ENCODE data around the gene SEPTIN10.
"Not testable (repeated sequence)": the region's sequence is repeated elsewhere in the genome, so short reads cannot be mapped to it uniquely, and the experiment has no call there.

The SEPTIN10 gene

DNA sequence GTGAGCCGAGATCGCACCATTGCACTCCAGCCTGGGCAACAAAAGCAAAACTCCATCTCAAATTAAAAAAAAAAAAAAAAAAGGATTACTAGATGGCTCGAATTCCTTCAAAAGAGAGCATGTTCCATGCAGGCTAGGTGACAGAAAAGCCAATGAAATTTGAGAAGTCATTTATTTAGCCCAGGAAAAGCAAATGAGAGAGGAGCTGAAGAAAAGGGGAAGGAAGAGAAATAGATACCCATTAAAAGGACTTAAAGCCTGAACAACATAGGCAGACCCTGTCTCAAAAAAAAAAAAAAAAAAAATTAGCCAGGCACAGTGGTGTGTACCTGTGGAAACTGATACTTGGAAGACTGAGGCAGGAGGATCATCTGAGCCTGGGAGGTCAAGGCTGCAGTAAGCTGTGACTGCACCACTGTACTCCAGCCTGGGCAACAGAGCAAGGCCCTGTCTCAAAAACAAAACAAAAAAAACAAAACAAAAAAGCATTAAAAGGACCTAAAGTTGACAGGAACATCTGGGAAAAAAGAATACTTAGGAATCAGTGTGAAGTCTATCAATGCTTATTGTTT is 11.1 kb downstream of the SEPTIN10 start:
- DNase-seq (ENCODE audit: low read depth in 2 of 2), result no peak

DNA sequence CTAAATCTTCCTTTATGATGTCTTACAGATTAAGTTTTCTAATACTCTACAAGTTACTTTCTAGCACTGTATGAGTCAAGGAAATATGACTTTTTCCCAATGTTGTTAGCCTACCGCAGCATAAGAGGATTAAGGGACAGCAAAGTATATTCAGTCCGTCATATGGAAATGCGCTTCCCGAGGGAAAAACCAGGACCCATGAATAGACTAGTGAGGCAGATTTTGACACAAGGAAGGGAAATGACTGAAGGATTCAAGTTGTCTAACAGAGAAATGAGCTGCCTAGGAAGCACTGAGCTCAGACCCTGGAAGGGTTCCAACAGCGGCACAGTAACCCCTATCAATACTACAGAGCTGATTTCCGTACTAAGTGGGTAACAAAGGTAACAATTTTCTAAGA is 12.0 kb downstream of the SEPTIN10 start:
- DNase-seq (ENCODE audit: low read depth in 2 of 2), result no peak

DNA sequence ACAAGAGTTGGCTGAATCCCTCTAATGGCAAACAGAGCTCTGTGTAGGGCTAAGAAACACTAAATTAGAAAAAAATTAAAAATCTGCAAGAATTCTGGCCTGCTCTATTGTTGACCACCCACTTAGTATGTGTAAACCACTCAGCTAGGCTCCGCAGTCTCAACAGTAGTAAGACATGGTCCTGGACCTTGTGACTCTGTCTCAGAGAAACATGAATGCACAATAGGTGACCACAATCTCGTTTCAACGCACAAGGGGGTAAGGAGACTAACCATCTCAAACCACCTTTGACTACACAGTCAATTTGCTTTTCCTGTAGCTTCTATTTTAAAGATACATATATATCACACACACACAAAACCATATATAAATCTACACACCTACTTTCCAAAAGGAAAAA is 16.5 kb downstream of the SEPTIN10 start:
- DNase-seq (ENCODE audit: low read depth in 2 of 2), result no peak

DNA sequence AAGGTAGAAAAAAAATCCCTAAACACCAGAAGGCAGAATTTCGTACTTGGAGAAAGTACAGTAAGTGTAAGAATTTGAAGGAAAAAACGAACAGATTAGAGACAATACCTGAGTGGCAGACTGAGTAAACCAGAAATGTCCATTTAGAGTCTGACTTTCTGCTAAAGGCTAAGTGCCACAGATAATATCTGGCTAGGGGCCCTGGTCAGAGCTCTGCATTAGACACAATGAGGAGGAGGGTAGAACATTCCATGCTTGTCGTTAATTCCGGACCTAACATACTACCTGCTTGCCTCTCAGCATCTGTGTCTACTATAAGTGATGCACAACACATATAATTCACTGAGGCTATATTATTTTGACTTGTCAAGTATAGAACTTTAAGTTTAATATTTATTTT is 18.1 kb downstream of the SEPTIN10 start:
- no peak for DNase-seq (ENCODE audit: low read depth in 2 of 2)

DNA sequence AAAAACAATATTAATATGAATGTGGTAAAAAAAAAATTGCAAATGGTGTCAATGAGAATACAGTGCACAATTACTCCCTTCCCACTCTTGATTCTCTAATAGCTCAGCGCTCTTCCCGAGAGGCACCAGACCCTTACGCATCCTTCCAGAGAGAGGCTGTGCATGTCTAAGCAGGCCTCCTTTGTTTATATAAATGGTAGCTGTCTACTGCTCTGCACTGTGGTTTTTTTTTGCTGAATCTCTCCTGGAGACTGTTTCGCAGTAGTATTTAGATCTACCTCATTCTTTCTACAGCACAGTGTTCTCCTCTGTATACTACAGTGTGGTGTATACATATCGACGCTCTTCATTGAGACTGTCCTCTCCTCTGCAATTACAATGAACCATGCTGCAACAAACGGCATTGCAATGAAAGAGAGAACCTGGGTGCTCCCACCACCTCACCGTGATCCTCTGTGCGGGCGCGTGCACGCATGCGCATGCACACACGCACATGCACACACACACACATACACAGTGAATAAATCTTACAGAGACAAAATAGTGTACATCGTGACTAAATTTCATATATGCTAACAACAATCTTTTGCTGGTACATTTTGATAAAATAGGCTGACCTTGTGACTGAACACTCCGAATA is 19.4 kb downstream of the SEPTIN10 start:
- no peak for DNase-seq (ENCODE audit: low read depth in 2 of 2)

DNA sequence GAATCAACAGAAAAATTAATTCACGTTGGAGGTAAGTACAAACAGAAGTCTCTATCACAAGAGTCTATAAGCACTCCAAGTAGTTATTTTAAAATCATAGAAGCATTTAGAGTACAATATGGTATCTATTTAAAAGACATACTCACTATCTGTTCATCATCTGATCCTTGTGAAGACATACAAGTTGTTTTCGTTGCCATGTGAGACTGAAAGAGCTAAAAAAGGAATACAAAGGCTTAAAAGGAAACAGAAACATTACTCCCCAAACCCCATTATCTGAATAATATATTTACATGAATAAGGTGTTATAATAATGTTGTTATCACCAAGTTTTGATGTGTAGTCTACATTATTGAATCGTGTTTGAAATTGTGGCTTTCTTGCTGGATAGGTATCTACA is 20.9 kb downstream of the SEPTIN10 start:
- no peak for DNase-seq (ENCODE audit: low read depth in 2 of 2)

DNA sequence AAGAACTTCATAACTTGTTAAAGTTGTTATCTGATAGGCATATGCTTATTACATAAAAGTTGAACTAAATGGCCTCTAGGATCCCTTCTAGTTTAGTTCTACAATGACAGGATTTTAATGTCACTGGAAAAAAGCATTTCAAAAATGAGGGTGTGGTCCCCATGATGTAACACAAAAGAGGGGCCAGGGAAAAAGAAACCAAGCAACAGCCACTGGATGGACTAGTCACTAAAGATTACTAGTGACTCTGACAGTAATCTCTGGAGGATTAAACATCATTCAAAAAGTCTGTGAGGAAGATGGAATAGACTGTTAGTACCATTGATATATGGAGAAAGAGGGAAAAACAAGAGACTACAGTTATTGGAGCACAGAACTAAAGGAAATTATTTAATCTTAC is 22.6 kb downstream of the SEPTIN10 start:
- DNase-seq (ENCODE audit: low read depth in 2 of 2), result no peak

DNA sequence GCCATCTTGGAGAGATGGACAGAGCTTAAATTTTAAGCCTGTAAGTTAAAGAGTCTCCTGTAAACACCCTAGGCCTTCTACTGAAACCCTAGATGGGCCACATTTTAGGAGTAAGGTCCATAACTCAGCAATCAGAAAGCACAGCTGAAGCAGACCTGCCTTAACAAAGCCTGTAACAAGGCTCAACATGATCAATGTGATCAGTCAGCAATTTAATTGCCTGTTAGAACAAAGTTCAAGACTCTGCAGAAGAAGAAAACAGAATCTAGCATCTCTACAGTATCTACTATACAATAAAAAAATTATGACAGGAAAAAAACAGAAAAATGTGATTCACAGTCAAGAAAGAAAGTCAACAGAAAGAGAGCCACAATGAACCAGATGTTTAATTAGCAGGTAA is 27.1 kb downstream of the SEPTIN10 start:
- DNase-seq (ENCODE audit: low read depth in 2 of 2), result no peak

DNA sequence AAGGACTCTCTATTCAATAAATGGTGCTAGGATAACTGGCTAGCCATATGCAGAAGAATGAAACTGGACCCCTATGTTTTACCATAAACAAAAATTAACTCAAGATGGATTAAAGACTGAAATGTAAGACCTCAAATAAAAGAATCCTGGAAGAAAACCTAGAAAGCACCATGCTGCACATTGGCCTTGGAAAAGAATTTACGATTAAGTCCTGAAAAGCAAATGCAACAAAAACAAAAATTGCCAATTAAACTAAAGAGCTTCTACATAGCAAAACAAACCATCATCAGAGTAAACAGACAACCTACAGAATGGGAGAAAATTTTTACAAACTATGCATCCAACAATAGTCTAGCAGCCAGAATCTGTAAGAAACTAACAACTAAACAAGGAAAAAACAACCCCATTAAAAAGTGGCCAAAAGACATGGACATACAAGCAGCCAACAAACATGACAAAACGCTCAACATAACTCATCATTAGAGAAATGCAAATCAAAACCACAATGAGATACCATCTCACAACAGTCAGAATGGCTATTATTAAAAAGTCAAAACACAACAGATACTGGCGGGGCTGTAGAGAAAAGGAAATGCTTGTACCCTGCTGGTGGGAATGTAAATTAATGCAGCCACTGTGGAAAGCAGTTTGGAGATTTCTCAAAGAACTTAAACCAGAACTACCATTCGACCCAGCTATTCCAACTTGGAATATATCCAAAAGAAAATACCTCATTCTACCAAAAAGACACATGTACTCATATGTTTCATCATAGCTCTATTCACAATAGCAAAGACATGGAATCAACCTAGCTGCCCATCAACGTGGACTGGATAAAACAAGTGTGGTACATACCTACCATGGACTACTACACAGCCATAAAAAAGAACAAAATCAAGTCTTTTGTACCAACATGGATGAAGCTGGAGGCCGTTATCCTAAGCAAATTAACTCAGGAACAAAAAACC is 30.6 kb downstream of the SEPTIN10 start:
- DNase-seq (ENCODE audit: low read depth in 2 of 2), result no peak

DNA sequence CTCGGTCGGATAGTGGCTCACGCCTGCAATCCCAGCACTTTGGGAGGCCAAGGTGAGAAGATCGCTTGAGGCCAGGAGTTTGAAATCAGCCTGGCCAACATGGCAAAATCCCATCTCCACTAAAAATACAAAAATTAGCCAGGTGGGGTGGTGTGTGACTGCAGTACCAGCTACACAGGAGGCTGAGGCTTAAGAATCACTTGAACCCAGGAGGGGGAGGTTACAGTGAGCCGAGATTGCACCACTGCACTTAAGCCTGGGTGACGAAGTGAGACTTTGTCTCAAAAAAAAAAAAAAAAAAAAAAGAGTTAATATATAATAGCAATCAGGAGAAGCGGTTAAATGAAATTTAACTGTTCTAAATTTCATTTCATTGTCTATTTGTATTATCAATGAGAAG is 36.1 kb downstream of the SEPTIN10 start:
- DNase-seq (ENCODE audit: low read depth in 2 of 2), result not testable (repeated sequence)

DNA sequence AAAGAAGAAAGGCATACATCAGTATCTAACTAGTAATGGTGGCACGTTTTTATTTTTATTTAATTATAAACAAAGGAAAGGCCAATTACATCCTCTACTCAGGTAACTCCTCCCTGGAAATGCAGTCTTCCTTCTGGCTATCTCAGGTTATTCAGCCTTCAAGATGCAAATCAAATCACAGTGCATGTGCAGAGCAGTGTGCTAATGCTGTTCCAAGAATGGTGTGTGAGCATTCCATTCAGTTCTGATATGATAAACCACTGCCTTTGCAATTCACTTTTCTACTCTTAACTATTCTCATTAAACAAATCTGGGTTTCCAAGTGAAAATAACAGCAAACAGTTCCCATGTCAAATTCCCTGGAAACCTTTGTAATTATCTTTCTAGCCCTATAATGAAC is 38.4 kb downstream of the SEPTIN10 start:
- DNase-seq (ENCODE audit: low read depth in 2 of 2), result no peak

DNA sequence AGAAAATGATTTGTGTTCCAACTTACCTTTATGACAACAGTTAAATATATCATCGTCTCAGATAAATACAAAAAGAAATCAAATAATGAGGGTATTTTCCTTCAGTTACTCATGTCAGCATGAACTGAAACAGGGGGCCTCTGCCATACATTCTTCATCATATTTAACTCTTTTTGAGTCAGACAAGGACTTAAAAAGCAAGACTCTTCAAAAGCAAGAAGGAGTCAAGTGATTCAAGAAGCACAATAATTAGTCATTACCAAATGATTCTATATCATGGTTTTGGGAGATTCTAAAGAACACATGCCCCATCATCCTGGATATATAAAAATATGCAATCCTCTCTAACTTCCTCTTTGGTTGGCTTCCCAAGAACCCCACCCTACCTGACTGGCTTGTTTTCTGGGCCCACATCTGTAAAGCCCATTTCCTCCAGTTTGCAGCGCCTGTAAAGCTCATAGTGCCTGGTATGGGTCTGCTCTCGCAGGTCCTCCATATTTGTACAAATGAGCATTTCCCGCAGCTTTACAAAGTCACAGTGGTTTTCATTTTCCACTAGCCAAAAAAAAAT is 49.7 kb downstream of the SEPTIN10 start:
- no peak for DNase-seq (ENCODE audit: low read depth in 2 of 2)

DNA sequence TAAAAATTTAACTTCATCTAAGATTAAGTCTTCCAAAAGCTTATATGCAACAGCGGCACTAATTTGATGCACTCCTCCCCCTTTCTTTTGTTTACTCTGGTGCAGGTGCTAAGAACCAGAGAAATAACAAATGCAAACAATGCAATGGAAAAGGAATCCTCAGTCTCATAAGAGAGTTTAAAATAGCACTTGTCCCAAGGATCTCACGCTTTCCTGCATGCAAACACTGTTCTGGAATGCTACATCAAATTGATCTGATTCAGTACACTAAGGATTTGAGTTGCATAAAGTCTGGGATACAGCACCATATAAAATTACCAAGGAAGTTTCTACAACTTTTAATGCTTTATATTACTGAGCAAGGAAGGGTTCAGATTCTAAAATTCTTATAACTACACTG is 50.5 kb downstream of the SEPTIN10 start:
- no peak for DNase-seq (ENCODE audit: low read depth in 2 of 2)

DNA sequence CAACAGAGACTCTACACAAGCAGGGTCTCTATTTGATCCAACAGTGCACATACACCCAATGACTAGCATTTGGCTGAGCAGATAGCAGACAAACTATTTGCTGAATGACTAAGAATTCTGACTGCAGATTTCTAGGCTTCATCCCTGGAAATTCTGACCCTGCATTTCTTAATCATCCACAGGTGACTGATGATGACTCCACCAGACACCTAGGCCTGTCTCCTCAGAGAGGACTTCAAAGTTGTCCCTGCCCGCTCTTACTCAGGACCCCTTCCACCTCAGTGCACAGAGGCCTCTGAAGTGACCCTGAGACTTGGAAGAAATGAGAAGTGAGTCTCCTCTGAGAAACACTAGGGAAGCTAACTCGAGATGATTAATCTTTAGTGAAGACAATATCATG is 51.3 kb downstream of the SEPTIN10 start:
- DNase-seq (ENCODE audit: low read depth in 2 of 2), result no peak

DNA sequence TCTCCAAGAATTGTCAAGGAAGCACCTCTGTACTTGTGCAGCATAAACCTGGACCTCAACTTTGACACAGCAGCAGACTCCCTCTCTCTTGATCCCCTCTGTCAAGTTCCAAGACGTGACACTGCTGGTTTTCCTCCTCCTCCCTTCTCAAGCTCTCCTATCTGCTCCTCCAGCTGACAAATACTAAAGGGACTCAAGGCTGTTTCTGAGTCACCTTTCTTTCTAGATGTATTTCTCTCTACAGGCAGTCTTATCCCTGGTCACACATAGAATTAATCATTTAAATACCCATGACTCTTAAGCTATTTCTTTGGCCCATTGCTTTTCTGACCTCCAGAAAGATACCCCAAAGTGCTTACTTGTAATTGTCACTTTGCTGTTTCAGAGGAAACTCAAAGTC is 53.5 kb downstream of the SEPTIN10 start:
- DNase-seq (ENCODE audit: low read depth in 2 of 2), result no peak

DNA sequence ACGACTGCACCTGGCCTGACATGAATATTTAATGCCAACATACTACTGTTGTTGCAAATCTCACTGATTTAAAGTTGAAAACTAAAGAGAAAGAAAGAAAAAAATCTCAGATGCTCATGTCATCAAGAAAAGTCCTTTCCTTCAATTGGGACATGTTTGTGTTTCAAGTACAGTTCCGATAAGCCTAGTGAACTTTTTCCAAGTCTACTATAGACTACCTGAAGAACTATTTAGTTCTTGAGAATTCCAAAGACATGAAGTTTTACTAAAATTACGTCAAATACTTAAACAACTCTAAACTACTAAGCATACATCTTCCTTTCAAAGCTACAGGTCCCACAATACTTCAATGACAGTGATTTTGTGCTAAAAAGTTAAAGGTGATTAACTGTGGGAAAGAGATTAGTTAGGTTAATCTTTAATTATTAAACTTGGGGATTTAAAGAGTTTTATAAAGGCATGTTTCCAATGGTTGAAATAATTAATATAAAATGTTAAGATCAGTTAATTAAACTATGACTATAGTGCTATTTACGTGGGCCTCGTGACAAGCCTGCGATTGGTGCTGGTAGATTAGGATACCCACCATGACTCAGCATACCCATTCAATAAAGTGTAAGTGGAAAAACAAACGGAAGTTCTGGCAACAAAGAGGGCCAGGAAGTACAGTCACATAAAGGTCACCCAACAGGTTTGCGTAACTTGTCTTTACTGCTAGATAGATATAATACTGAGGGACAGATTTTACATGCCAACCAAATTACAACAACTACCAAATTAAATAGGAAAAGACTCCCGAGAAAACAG is 55.5 kb downstream of the SEPTIN10 start:
- no peak for DNase-seq (ENCODE audit: low read depth in 2 of 2)

DNA sequence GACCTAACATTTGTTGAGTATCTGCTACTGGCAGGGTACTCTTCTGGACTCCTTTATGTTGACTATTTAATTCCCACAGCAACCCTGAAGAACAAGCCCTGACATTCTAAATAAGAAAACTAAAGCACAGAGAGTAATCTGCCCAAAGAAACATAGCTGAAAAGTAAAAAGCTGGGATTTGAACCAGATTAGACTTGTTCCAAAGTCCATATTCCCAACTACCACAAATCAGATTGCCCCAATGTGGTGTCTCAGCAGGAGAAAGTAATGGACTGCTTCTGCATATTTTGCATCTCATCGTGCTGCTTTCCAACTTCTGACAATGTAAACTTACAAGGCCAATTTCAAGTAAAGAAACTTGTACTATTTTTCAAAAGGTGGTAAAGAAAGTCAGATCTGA is 56.5 kb downstream of the SEPTIN10 start:
- DNase-seq (ENCODE audit: low read depth in 2 of 2), result no peak

DNA sequence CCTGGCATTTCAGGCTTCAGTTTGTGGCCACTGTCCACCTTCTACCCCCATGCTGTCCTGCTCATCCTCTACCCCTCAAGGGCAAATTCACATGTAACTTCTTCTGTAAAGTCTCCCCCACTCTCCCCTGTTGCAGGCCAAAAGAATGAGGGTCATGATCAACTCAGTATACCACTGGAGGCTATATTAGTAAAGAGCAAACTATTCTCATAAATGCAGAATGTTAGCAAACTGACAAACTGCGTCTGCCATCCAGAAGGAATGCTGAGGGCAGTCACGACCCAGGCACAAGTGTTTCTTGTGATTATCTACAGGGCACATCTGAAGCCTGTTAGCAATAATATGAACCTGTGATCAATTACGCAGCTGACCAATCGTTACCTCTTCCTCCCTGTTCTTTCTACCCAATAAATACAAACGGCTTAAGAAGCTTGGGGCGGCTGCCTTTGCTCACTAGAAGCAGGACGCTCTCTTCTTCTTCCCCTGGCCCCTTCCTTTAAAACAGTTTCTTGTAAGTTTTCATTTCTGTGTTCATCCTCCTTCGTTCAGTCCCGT is 58.3 kb downstream of the SEPTIN10 start:
- DNase-seq (ENCODE audit: low read depth in 2 of 2), result no peak

DNA sequence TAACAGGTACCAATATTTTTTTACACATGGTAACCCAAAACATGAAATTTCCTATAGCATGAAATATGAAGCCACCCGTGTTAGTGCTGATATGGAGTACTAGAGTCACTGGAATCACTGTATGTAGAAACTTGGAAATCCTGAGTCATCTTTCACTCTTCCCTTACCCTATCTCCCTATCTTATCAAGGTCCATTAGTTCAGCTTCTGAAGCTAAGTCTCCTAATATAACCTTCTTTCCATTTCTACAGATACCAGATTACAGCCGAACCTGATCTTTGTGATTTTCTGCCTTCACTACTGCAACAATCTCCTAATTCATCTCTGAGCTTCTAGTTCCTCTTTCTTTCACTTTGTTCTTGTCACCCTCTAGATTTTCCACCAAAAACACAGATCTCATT is 59.0 kb downstream of the SEPTIN10 start:
- no peak for DNase-seq (ENCODE audit: low read depth in 2 of 2)

DNA sequence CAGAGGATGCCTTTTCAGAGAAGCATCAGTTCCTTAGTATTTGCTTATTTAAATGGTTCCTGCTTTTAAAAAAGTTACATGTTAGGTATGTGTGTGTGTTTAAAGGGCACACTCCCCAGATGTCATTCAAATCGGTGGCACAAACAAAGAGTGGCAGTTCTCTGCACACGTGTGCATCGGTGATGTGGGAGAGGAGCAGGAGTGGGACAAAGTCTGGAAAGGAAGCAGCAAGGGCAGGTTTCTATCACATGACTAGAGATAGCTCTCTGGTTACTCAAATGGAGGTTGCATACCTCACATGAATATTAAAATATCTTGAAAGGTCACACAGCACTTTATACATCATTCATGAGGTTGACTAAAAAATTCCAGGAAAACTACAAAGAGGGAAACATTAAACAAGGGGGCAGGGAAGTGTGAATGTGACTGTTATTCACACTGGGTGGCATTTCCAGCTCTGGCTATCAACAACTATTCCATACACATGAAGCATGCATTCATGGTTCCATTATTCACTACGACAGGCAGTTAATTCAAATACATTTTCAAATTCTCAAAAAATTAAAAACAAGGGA is 64.7 kb downstream of the SEPTIN10 start:
- no peak for DNase-seq (ENCODE audit: low read depth in 2 of 2)

DNA sequence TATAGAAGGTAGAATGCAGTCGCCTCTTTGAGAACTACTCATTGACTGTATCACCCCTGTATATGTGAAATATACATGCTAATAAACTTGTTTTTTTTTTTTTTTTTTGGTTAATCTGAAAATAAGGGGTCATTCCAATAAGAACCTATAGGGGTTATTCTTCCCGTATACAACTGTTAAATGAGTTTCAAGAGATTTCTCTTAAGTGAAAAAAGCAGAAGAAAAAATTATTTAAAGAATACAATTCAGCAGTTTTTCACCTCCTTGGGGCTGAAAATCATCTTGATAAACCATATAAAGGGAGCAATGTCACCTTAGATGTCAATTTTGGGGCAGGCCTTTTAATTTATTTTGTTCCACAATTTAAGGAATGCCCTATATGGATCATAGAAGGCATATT is 66.5 kb downstream of the SEPTIN10 start:
- DNase-seq (ENCODE audit: low read depth in 2 of 2), result no peak

Measured in stimulated activated CD8-positive, alpha-beta memory T cell treated with anti-CD3 and anti-CD28 coated beads, Interleukin-2, amount 100 ng/mL, for 1 hour (primary cell).